Activated T-helper 1 cell treated with anti-CD3 and anti-CD28 coated beads, Interleukin-2, amount 50 U/mL, for 16 hours (primary cell): Measurements from ENCODE around the gene NRN1L.

Source experiments
- DNase-seq, 2 donors: peaks; one replicate each; pipeline ENCODE4 v3.0.0-alpha.2; 2020; ENCODE audit warnings: low read depth in 1 of 2, low spot score in 1 of 2

The NRN1L gene

GRCh38 chr16:67915831-67916723 lies 31.4 kb downstream of the NRN1L start:
- DNase-seq: no peak

GRCh38 chr16:67917140-67917851 lies 32.6 kb downstream of the NRN1L start:
- no peak for DNase-seq

GRCh38 chr16:67917852-67918236 lies 33.2 kb downstream of the NRN1L start:
- no peak for DNase-seq

GRCh38 chr16:67919622-67920221 lies 35.0 kb downstream of the NRN1L start:
- DNase-seq: no peak

GRCh38 chr16:67922221-67922620 lies 37.5 kb downstream of the NRN1L start:
- no peak for DNase-seq

GRCh38 chr16:67922740-67923139 lies 38.1 kb downstream of the NRN1L start:
- no peak for DNase-seq

- DNase-seq: no peak
Measured at GRCh38 chr16:67923414-67924116, 38.9 kb downstream of the NRN1L start.

GRCh38 chr16:67924140-67924906 lies 39.6 kb downstream of the NRN1L start:
- no peak for DNase-seq

GRCh38 chr16:67926181-67926750 lies 41.6 kb downstream of the NRN1L start:
- no peak for DNase-seq

GRCh38 chr16:67927131-67927941 lies 42.7 kb downstream of the NRN1L start:
- DNase-seq: no peak

- no peak for DNase-seq
Measured at GRCh38 chr16:67928147-67928546, 43.5 kb downstream of the NRN1L start.

- peak; percentile 55 to 67 for DNase-seq
Measured at GRCh38 chr16:67928561-67929364, 44.1 kb downstream of the NRN1L start.

GRCh38 chr16:67930191-67930590 lies 45.5 kb downstream of the NRN1L start:
- no peak for DNase-seq

- no peak for DNase-seq
Measured at GRCh38 chr16:67930678-67931211, 46.1 kb downstream of the NRN1L start.

- no peak for DNase-seq
Measured at GRCh38 chr16:67931712-67932461, 47.2 kb downstream of the NRN1L start, which contains the start of gene CTRL. Gene CTRL (minus strand): TSS chr16:67931862. CDS start chr16:67931852, 10 bp downstream.

GRCh38 chr16:67932462-67932840 lies 47.8 kb downstream of the NRN1L start:
- DNase-seq: no peak

- no peak for DNase-seq
Measured at GRCh38 chr16:67933805-67934204, 49.1 kb downstream of the NRN1L start.
